ENCODE measurements around the gene CTSH. TPM values are rescaled to one million over a fixed set of nuclear protein-coding genes. Genes with fewer than 3 reads are reported as not detected.

CTSH gene
- total RNA-seq, 1 experiment from 2014 or later: 20.4 TPM

DNA sequence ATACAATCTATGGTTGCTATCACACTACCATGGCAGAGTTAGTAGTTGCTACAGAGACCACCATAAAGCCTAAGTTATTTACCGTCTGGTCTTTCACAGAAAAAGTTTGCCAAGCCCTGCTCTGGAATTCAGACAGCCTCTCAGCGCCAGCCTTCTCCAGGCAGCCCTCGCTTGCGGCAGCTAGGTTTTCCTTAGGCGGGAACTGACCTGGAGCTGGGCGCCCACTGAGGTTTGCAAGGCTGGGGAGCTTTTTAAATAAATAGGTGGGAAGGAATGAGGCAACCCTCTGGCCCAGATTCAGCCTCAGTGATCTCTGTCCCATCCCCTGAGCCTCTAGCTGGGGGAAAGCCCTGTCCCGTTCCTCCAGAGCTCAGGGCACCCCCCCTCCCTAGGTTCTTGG, 1.2 kb downstream of the CTSH start (continued):
- TF ChIP-seq ESRRA (CRISPR knock-in tag; IDR thresholded peaks at IDR 0.05; ENCODE audit: borderline replicate concordance) (no peak), ZNF396 (CRISPR knock-in tag; IDR thresholded peaks at IDR 0.05; ENCODE audit: borderline replicate concordance) (no peak), SMAD3 (CRISPR knock-in tag; IDR thresholded peaks at IDR 0.05; ENCODE audit: borderline replicate concordance) (no peak), ETV6 (CRISPR knock-in tag; IDR thresholded peaks at IDR 0.05) (no peak), NFATC4 (CRISPR knock-in tag; IDR thresholded peaks at IDR 0.05) (no peak), TP53 (CRISPR knock-in tag; IDR thresholded peaks at IDR 0.05) (no peak), IRF2 (CRISPR knock-in tag; IDR thresholded peaks at IDR 0.05; ENCODE audit: borderline replicate concordance, low read depth) (no peak), ZNF423 (CRISPR knock-in tag; IDR thresholded peaks at IDR 0.05) (no peak), ZNF121 (CRISPR knock-in tag; IDR thresholded peaks at IDR 0.05) (no peak), EMX1 (CRISPR knock-in tag; IDR thresholded peaks at IDR 0.05) (no peak), FOXJ3 (CRISPR knock-in tag; IDR thresholded peaks at IDR 0.05; ENCODE audit: borderline replicate concordance) (no peak)
- TF ChIP-seq, protein P1, sequence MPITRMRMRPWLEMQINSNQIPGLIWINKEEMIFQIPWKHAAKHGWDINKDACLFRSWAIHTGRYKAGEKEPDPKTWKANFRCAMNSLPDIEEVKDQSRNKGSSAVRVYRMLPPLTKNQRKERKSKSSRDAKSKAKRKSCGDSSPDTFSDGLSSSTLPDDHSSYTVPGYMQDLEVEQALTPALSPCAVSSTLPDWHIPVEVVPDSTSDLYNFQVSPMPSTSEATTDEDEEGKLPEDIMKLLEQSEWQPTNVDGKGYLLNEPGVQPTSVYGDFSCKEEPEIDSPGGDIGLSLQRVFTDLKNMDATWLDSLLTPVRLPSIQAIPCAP (CRISPR knock-in tag; IDR thresholded peaks at IDR 0.05): no peak
- TF ChIP-seq, protein P2, sequence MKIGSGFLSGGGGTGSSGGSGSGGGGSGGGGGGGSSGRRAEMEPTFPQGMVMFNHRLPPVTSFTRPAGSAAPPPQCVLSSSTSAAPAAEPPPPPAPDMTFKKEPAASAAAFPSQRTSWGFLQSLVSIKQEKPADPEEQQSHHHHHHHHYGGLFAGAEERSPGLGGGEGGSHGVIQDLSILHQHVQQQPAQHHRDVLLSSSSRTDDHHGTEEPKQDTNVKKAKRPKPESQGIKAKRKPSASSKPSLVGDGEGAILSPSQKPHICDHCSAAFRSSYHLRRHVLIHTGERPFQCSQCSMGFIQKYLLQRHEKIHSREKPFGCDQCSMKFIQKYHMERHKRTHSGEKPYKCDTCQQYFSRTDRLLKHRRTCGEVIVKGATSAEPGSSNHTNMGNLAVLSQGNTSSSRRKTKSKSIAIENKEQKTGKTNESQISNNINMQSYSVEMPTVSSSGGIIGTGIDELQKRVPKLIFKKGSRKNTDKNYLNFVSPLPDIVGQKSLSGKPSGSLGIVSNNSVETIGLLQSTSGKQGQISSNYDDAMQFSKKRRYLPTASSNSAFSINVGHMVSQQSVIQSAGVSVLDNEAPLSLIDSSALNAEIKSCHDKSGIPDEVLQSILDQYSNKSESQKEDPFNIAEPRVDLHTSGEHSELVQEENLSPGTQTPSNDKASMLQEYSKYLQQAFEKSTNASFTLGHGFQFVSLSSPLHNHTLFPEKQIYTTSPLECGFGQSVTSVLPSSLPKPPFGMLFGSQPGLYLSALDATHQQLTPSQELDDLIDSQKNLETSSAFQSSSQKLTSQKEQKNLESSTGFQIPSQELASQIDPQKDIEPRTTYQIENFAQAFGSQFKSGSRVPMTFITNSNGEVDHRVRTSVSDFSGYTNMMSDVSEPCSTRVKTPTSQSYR (CRISPR knock-in tag; IDR thresholded peaks at IDR 0.05): no peak
- TF ChIP-seq, protein P3, sequence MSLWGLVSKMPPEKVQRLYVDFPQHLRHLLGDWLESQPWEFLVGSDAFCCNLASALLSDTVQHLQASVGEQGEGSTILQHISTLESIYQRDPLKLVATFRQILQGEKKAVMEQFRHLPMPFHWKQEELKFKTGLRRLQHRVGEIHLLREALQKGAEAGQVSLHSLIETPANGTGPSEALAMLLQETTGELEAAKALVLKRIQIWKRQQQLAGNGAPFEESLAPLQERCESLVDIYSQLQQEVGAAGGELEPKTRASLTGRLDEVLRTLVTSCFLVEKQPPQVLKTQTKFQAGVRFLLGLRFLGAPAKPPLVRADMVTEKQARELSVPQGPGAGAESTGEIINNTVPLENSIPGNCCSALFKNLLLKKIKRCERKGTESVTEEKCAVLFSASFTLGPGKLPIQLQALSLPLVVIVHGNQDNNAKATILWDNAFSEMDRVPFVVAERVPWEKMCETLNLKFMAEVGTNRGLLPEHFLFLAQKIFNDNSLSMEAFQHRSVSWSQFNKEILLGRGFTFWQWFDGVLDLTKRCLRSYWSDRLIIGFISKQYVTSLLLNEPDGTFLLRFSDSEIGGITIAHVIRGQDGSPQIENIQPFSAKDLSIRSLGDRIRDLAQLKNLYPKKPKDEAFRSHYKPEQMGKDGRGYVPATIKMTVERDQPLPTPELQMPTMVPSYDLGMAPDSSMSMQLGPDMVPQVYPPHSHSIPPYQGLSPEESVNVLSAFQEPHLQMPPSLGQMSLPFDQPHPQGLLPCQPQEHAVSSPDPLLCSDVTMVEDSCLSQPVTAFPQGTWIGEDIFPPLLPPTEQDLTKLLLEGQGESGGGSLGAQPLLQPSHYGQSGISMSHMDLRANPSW (CRISPR knock-in tag; conservative IDR thresholded peaks at IDR 0.05; ENCODE audit: low read depth): no peak

DNA sequence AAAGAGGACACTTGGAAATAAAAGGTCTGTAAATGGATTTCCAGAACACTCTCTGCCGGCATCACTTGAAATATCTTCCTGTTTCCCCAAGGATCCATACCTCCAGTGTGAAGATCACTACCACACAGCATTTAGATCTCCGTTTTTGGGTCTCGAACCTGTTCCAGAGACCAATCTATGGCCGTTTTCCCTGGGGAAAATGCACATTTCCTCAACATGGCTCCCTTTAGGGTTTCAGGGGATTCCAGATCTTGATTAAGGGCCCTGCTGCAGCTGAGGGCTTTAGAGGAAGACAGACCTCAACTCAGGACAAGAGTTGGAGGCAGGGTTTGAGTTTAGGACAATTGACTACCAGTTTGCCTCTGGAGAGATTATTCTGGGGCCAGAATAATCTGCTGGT, 2.1 kb downstream of the CTSH start:
- DNase-seq (ENCODE audit: low spot score) (no peak), ATAC-seq (no peak)
- Mint-ChIP-seq H3K27ac (no peak overlapping the region), H3K4me3 (no peak overlapping the region), H3K9me3 (no peaks in the 10 kb centered on the region), H3K4me1 (0 out of 2 replicates have a peak, but pooled peaks cover 5% of the 10 kb centered on the region), H3K36me3 (no peaks in the 10 kb centered on the region), H3K27me3 (ENCODE audit: low read depth) (peaks cover 42% of the 10 kb centered on the region)
- ChIA-PET POLR2A (no interaction called here), CTCF (interaction anchor here (2.4 kb wide), 1 partner anchor 86 kb away, joined by 11 read pairs; no protein-coding TSS in a partner anchor)
- TF ChIP-seq ZNF138 (CRISPR knock-in tag; conservative IDR thresholded peaks at IDR 0.05) (no peak), NFYB (CRISPR knock-in tag; conservative IDR thresholded peaks at IDR 0.05; ENCODE audit: low read depth) (no peak), RELA (CRISPR knock-in tag; IDR thresholded peaks at IDR 0.05; ENCODE audit: borderline replicate concordance) (no peak)
- TF ChIP-seq, protein P4, sequence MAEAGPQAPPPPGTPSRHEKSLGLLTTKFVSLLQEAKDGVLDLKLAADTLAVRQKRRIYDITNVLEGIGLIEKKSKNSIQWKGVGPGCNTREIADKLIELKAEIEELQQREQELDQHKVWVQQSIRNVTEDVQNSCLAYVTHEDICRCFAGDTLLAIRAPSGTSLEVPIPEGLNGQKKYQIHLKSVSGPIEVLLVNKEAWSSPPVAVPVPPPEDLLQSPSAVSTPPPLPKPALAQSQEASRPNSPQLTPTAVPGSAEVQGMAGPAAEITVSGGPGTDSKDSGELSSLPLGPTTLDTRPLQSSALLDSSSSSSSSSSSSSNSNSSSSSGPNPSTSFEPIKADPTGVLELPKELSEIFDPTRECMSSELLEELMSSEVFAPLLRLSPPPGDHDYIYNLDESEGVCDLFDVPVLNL (CRISPR knock-in tag; IDR thresholded peaks at IDR 0.05; ENCODE audit: borderline replicate concordance, low read depth): no peak
- TF ChIP-seq, protein P5, sequence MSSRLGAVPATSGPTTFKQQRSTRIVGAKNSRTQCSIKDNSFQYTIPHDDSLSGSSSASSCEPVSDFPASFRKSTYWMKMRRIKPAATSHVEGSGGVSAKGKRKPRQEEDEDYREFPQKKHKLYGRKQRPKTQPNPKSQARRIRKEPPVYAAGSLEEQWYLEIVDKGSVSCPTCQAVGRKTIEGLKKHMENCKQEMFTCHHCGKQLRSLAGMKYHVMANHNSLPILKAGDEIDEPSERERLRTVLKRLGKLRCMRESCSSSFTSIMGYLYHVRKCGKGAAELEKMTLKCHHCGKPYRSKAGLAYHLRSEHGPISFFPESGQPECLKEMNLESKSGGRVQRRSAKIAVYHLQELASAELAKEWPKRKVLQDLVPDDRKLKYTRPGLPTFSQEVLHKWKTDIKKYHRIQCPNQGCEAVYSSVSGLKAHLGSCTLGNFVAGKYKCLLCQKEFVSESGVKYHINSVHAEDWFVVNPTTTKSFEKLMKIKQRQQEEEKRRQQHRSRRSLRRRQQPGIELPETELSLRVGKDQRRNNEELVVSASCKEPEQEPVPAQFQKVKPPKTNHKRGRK (CRISPR knock-in tag; IDR thresholded peaks at IDR 0.05; ENCODE audit: borderline replicate concordance): no peak
